ENCODE data around the gene KRT222.

KRT222 gene

GRCh38 chr17:40647624-40648383 is 17.2 kb downstream of the KRT222 start, which contains the start of gene SMARCE1:
Gene SMARCE1 (minus strand): TSS chr17:40647818. CDS start chr17:40645802, 2,016 bp downstream.
- peak within 1 kb of the TSS; percentile 95 for H3K4me3 ChIP-seq (ENCODE audit: low read length)
- peaks cover 56% of the 10 kb centered on the region for H3K79me2 ChIP-seq (ENCODE audit: low read length)
- H4K20me1 ChIP-seq (ENCODE audit: insufficient read depth, low read length), result no peaks in the 10 kb centered on the region
- no peaks in the 10 kb centered on the region for H3K27me3 ChIP-seq (replicated peaks; ENCODE audit: insufficient read depth, low read length)
- H2AFZ ChIP-seq (ENCODE audit: low read length), result peak within 1 kb of the TSS; percentile 79
- peak within 1 kb of the TSS; percentile 97 for H3K9ac ChIP-seq (ENCODE audit: low read length)
- H3K4me1 ChIP-seq (ENCODE audit: low read length), result peaks cover 25% of the 10 kb centered on the region
- H3K4me2 ChIP-seq (ENCODE audit: low read depth, low read length), result peak within 1 kb of the TSS; percentile 94
- H3K9me2 ChIP-seq (replicated peaks; ENCODE audit: insufficient read depth, low read length), result no peaks in the 10 kb centered on the region
- DNase-seq, result peak; percentile 74
- H3K9me3 ChIP-seq (replicated peaks; ENCODE audit: insufficient read depth, low read length), result no peaks in the 10 kb centered on the region
- TF ChIP-seq CTCF (IDR thresholded peaks at IDR 0.05; ENCODE audit: low read length), result no peak
- peaks cover 9% of the 10 kb centered on the region; the same call in 1 of the 2 replicates for H3F3A ChIP-seq (ENCODE audit: insufficient read depth, low read length)
- peaks cover 3% of the 10 kb centered on the region; the same call in 1 of the 2 replicates for H3K36me3 ChIP-seq (replicated peaks; ENCODE audit: insufficient read depth, low read length)
- H3K27ac ChIP-seq (ENCODE audit: low read length), result peak within 1 kb of the TSS; percentile 93

- Histone ChIP-seq H3K27ac (ENCODE audit: low read length) (peak overlapping the region; percentile 93), H3K9me3 (replicated peaks; ENCODE audit: insufficient read depth, low read length) (no peaks in the 10 kb centered on the region), H3K9me2 (replicated peaks; ENCODE audit: insufficient read depth, low read length) (no peaks in the 10 kb centered on the region), H3K36me3 (replicated peaks; ENCODE audit: insufficient read depth, low read length) (peaks cover 3% of the 10 kb centered on the region; the same call in 1 of the 2 replicates), H3K4me1 (ENCODE audit: low read length) (peaks cover 25% of the 10 kb centered on the region), H3K27me3 (replicated peaks; ENCODE audit: insufficient read depth, low read length) (no peaks in the 10 kb centered on the region), H3K79me2 (ENCODE audit: low read length) (peaks cover 64% of the 10 kb centered on the region), H3K4me2 (ENCODE audit: low read depth, low read length) (peak overlapping the region; percentile 94), H2AFZ (ENCODE audit: low read length) (peak overlapping the region; percentile 79), H4K20me1 (ENCODE audit: insufficient read depth, low read length) (no peaks in the 10 kb centered on the region), H3K4me3 (ENCODE audit: low read length) (peak overlapping the region; percentile 95), H3K9ac (ENCODE audit: low read length) (peak overlapping the region; percentile 97), H3F3A (ENCODE audit: insufficient read depth, low read length) (peaks cover 9% of the 10 kb centered on the region; the same call in 1 of the 2 replicates)
- peak; percentile 51 for DNase-seq
- TF ChIP-seq CTCF (IDR thresholded peaks at IDR 0.05; ENCODE audit: low read length) (no peak), EZH2phosphoT487 (IDR thresholded peaks at IDR 0.05; ENCODE audit: low read length) (no peak), EZH2 (optimal IDR thresholded peaks at IDR 0.05; ENCODE audit: low read depth, low read length) (no peak)
Observed at GRCh38 chr17:40646791-40647623, 18.0 kb downstream of the KRT222 start.

GRCh38 chr17:40645943-40646342 is 19.0 kb downstream of the KRT222 start:
- H3K4me3 ChIP-seq (ENCODE audit: low read length), result no peak overlapping the region
- H2AFZ ChIP-seq (ENCODE audit: low read length), result no peak overlapping the region
- peaks cover 25% of the 10 kb centered on the region for H3K4me1 ChIP-seq (ENCODE audit: low read length)
- no peaks in the 10 kb centered on the region for H3K9me2 ChIP-seq (replicated peaks; ENCODE audit: insufficient read depth, low read length)
- H3K9ac ChIP-seq (ENCODE audit: low read length), result peak overlapping the region; percentile 25; the same call in 1 of the 2 replicates
- H4K20me1 ChIP-seq (ENCODE audit: insufficient read depth, low read length), result no peaks in the 10 kb centered on the region
- H3F3A ChIP-seq (ENCODE audit: insufficient read depth, low read length), result peaks cover 9% of the 10 kb centered on the region; the same call in 1 of the 2 replicates
- no peak for TF ChIP-seq EZH2 (optimal IDR thresholded peaks at IDR 0.05; ENCODE audit: low read depth, low read length)
- no peak for TF ChIP-seq EZH2phosphoT487 (IDR thresholded peaks at IDR 0.05; ENCODE audit: low read length)
- no peak for TF ChIP-seq CTCF (IDR thresholded peaks at IDR 0.05; ENCODE audit: low read length)
- H3K4me2 ChIP-seq (ENCODE audit: low read depth, low read length), result peak overlapping the region; percentile 94
- H3K27ac ChIP-seq (ENCODE audit: low read length), result no peak overlapping the region
- peaks cover 74% of the 10 kb centered on the region for H3K79me2 ChIP-seq (ENCODE audit: low read length)
- no peaks in the 10 kb centered on the region for H3K27me3 ChIP-seq (replicated peaks; ENCODE audit: insufficient read depth, low read length)
- peaks cover 3% of the 10 kb centered on the region; the same call in 1 of the 2 replicates for H3K36me3 ChIP-seq (replicated peaks; ENCODE audit: insufficient read depth, low read length)
- no peak for DNase-seq
- no peaks in the 10 kb centered on the region for H3K9me3 ChIP-seq (replicated peaks; ENCODE audit: insufficient read depth, low read length)

Measured in MM.1S (cell line).